ENCODE data around the gene S100A3.

Gene S100A3

DNA sequence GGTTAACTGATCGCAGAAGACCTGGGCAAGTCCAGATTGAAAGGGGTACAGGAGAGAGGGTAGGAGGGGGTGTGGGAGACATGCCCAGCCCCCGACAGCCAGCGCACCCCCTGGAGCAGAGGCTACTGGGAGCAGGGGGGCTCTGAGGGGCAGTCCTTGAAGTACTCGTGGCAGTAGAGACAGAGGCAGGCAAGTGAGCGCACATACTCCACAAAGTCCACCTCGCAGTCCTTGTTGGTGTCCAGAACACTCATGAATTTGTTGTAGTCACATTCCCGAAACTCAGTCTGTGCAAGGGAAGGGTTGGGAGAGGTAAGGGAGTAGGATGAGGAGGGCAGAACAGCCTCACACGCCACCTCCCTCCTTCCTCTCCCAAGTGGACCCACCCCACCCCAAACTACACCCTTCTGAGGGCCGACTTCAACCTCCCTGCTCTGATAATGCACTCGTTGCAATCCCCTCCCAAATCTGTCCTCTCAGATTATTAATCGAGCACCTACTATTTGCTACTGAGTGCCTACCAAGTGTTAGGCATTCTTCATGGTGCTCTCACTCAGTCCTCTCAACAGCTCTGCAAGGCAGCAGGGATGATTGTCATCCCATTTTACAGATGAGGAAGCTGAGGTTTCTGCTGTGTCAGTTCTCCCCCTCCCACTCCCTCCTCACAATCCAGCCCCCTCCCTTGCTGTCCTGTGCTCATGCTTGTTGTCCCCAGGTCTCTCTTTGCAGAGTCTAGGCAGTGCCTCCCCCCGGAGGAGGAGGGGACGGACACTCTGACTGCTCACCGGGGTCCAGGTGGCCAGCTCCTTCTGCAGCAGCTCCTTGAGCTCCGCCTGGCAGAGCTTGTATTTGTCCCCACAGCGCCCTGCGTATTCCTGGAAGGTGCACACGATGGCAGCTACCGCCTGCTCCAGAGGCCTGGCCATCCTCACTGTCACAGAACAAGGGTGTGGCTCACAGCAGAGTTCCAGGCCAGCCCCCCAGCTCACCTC, 1.2 kb downstream of the S100A3 start:
- no peak for DNase-seq

DNA sequence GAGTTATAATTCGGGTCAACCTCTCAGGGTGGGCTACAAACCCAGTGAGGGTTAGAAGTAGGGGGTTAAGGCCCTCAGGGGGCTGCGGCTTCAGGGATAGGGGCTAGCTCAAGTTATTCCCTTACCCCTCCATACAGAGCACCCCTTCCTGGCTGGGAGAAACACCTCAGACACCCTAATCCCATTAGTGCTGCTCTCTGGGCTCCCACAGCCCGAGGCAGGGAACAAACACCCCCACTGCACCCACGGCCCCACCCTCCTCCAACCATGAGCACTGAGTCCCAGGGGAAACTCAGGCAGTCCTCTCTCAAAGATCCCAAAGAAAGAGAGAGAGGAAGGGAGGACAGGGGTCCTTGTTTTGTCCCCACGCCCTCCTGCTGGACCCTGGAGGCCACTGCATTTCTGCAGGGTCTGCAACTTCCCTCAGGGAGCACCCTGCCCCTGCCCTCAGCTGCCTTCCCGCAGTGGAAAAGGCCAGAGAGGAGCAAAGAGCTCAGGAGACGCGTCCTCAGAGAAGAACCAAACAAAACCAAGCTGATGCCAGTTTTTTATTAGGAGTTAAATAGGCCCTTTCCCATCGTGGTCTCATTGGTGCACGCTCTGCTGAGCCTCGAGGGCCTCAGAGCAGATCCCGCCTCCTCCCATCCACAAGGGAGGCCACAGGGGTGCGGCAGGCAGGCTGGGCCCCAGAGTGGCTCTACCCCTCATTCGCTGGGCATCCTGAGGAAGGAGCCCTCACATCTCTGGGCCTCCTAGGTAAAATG, 2.1 kb downstream of the S100A3 start:
- DNase-seq = no peak

DNA sequence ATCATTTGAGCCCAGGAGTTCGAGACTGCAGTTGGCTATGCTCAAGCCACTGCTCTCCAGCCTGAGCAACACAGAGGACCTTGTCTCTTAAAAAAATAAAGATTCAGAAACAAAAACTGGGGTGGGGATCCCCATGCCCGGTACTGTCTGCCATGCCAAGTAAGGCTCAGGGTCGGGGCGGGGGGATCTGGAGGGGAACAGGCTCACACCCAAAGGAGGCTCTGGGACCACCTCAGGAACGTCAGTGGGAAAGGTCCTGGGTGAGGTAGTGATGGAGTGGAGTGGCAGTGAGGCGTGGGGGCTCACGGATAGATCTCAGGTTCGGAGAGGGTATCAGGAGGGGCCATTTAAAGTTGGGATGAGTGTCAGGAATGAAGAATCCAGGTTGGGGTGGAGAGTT, 2.7 kb downstream of the S100A3 start:
- no peak for DNase-seq

DNA sequence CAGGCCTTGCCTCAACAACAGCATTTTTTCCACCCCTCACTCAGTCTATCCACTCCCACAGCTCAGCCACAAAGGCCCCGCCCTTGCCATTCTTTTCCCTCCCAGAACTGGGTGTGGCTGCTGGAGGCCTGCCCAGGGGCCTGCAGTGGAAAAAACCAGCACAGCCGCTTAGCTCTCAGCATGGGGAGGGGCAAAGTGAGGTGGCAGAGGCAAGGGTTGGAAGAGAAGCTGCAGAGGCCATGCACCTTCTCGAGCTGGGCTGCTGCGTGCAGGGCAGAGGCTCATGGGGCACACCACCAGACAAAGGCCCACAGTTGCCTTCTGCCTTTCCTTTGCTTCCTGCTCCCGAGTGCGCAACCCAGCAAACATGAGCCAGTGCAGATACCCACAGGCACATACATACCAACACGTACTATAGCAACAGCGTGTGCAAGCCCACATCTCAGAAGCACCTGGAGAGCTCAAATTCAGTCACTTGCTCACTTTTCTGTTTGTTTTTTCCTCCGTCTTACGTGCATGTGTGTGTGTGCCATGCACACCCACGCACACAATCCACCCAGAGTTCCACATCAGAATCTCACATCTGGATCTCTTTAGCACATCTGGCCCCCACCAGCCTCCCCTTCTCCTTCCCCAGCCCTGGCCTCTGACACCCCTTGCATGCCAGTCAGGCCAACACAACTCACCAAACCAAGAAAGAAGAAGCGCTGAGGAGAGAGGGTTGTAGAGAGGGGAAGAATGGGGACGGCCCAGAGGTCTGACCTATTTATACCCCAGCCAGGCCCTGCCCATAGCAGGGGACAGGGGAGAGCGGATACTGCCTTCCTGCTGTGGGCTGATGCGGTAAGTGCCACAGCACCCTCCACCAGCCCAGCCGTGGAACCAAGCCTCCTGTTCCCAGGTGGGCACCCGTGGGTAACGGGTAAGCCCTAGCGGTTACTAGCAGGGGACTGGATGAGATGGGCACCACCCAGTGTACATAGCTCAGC, 3.7 kb downstream of the S100A3 start, which contains the start of gene S100A4:
TSS of gene S100A4 (minus strand) at position 740 of the 989 bp plus-strand sequence. CDS start 1,012 bp downstream, outside the sequence.
- DNase-seq = no peak

DNA sequence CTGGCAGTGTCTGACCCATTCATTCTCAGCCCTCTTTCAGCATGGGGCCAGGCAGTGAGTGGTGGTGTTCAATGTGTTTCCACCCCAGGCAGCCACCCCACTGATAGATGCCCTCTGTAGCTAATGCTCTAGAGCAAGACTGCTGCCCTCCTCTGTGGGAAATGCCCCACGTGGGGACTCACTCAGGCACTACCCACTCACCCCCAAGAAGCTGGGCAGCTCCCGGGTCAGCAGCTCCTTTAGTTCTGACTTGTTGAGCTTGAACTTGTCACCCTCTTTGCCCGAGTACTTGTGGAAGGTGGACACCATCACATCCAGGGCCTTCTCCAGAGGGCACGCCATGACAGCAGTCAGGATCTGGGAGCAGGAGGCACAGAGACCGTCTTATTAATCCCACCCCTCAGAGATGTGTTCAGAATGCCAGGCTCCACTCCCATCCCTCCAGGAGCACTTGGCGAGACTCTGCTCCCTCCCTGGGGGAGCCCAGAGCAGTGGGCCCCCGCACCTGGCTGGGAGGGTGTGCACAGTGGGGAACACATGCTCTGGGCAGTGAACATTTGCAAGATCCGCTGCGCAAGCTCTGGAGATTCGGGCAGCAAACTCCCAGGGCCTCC, 4.5 kb downstream of the S100A3 start:
- DNase-seq = no peak

DNA sequence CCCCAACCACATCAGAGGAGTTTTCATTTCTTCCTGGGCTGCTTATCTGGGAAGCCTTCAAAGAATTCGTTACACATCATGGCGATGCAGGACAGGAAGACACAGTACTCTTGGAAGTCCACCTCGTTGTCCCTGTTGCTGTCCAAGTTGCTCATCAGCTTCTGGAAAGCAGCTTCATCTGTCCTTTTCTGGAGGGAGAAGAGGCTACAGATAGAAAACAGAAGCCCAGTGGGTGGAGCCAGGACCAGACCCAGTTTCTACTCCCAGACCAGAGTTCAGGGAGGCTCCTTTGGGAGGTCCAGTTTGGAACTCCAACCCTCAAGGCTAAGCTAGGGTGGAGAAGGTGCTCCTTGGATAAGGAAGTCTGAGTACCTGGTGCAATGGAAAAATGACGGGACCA, 5.3 kb downstream of the S100A3 start:
- DNase-seq = no peak

DNA sequence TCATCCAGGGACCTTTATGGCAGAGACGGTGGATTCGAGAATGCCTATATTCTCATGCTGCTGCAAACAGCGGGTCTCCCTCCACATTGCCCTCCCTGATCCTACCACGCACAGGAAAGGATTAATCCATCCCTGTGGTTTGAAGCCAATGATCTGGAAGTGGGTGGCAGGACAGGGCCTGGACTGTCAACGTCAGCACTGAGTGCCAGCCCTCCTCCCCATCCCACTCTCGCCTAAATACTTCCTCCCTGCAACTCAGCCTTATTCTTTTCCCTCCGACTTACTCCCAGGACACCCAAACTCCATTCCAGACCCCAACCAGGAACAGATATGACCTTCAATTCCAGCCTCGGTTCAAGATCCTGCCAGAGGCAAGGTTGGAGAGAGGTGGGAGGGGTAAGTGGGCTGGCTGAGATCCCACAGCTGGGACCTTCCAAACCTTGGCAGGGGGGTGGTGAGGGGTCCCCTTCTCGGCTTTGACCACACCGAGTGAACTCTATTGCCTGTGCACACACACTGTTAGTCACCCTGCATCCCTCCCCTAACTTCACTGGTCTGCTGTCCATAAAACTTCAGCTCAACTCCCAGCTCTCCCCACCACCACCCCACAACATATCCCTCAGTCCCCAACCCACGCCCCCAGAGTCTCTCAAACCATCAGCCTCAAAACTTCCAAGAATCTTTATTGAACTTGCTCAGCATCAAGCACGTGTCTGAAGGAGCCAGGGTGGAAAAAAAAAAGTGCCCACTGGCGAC, 5.9 kb downstream of the S100A3 start:
- no peak for DNase-seq

DNA sequence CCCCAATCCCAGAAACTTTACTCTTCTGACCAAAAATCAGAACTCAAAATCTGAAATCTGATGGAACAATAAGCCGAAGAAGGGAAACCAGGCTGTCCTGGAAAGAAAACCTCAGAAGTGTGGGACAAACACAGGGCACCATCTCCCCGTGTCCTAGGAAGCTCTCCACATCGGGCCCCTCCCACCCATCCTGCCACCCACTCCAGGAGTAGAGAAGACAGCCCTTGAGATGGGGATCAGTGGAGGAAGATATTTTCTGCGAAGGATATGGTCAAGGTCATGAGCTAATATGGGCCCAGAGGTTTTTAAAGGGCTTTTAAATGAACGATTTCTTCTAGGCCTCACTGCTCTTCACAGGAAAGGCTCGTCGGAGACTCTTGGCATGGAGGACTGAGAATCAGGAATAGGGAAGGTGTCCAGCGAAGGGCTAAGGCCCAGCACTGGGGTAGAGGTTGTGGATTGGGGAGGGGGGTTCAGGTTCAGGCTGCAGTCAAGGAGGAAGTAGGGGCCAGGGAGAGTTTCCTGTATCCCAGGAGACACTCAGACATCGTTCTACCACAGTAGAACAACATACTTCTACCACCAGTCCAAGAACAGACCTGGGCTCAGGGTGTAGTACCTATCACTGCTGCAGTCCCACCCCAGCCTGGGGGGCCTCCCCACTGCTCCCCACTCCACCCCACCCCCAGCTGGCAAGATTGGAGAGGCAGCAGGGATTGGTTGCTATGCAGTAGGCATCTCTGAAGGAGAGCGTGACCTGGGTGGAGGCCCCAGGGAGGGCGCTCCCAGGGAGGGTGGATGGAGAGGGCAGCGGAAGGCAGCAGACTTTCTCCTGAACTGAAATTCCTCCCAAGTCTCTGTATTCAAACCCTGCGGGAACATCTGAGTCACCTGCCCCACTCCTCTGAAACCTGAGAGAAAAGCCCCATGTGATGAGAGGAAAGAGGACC, 7.1 kb downstream of the S100A3 start:
- no peak for DNase-seq

DNA sequence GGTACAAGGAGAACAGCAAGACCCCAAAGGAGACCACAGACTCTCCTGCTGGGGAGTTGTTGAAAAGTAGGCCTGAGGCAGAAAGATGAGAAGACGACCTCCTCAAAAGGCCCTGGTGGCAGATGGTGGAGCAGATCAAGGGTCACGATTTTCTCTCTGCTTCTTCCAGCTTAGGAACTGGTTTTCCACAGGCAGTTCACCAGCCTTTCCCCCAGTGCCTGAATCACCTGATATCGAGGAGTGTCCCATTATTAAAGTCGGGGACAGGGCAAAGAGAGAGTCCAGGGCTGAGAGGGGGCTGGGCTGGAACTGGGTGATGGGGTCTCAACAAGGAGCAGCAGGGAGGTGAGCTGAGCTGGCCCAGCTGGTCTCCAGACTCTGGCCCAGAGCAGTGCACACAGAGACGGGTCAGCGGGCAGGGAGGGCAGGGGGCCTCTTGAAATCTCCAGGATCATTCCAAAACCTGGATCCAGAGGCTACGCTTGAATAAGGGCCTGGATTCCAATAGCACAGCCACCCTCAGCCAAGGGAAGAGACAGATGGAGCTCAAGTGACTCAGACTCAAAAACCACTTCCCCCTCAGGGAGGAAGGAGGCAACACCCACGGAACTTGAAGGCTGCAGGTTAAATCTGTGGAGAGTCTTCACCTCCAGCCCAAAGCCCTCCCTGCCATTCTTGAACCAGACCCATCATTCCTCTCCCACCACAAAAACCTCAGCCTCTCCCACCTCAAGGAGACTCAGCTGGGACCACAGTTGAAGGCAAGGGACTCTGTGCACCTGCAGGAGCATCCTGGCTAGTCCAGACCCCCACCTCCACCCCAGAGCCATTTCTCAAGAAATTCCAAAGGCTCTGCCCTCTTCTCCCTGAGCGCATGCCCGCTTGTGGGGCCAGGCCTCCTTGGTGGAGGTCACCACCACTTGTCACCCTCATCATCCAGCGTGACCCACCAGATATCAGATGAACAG, 8.4 kb downstream of the S100A3 start, which contains the start of gene S100A5:
TSS of gene S100A5 (minus strand) at position 541 of the 968 bp plus-strand sequence. CDS start 743 bp downstream, outside the sequence.
- no peak for DNase-seq

DNA sequence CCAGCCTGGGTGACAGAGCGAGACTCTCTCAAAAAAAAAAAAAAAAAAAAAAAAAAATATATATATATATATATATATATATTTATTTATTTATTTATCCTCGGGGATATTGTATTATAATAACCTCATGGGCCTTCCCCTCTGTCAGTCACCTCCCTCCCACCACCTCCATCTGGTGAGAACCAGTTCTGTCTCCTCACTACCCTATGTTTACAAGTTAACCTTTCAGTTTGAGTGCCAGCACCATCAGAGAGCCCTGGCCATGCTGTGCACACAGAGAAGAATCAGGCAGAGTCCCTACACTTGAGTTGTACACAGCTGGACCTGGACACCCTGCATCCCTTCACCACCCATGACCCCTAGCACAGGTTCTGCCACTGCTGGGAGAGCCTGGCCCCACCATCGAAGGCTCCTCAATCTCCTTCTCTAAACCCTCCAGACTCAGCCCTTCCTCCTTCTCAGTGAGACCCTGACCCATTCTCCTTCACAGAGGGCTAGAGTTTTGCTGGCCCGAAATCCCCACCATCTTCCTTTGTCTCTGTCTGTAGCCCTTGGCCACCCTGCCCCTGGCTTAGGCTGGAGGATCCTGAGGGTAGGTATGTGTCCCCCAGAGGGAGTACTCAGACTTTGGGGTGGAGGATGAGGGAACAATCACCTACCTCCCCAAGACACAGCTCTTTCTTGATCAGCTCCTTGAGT, 9.5 kb downstream of the S100A3 start:
- no peak for DNase-seq

DNA sequence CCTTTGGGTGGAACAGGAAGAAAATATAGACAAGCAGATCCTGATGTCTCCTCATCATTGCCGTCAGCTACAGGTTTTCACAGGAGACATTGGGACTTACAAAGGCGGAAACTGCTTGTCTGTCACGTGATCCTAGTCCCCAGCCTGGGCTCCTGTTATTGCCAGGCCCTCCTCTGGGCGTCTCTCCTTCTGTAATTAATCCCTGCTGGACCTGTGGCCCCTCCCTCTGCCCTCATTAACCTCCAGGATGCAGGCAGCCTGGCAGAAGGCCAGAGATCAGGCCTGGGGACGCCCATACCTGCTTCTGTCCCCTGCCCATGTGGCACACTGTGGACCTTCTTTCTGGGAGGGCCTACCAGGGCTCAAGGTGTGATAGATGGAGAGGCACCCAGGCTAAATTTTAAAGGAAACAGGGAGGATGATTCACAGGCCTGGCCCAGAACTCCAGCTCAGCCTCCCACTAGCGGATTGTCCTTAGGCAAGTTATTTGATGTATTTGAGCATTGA, 10.7 kb downstream of the S100A3 start:
- no peak for DNase-seq

DNA sequence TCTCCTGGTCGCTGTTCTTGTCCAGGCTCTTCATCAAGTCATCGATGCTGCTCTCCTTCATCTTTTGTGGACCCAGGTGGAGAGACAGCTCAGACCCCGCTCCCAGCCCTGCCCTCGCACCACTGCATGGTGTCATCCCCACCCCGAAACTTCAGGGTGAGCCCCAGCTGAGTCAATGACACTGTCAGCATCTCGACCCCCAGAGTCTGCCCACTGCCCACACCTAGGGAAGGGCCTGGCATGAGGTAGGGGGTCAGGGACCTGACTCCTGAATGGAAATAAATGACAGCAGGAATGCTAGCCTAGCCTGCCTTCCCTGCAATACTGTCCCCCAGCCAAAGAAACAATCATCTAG, 11.7 kb downstream of the S100A3 start:
- no peak for DNase-seq

DNA sequence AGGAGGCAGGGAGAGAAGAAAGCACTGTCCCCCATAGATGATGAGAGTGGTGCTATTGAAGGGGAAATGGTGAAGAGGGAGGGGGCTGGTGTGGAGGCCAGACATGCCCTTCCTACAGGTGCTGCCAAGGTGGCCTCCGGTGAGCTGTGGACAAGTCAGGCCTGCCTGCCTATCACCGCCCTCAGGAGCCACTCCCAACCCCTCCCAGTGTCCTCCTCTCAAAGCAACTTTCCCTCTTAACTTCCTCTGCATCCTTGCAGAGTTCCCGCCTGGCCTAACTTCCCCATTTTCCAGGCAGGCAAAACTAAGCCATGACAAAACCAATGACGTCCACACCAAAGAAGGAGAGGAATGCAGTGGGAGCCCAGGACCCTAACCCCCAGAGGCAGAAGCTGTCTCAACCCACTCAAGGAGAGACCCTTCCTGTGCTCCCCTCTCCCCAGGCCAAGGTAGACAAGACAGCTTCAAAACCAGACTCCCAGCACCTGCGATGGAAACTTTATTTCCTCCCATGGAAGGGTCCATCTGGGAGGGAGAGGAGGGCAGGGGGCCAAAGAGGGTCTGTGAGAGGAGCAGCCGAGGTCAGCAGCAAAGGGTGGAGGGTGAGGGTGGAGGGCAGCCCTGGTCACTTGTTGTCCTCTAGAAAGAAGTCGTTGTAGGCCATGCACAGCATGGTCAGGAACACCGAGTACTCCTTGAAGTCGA, 12.2 kb downstream of the S100A3 start:
- no peak for DNase-seq

DNA sequence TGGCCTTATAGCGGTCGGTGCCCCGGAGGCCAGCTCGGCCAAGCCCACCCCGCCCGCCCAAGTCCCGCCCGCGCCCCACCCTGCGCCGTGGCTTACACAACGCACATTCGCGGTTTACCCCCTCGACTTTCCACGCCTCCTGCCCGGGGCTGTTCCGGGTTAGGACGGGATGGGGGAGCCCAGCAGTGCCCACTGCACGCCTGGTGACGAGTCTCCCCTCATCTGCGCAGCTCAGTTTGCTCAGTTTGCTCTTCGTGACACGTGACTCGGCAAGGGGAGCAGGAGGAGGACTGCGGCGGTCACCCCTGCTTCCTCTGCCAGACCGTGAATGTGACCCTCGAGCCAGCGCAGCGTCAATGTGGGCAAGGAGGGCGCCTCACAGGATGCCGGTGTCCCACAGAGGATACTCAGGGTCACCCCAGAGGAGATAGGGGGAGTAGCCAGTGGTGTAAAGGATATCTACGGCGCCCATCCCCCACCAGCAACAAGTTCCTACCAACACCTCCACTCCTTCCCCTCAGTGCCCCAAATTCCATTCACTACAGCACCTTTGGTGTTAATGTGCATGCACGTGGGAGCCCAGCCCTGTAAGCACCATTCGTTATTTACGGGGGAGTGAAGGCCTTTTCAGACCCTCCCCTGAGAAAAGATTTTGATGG, 12.9 kb downstream of the S100A3 start:
- DNase-seq = peak; percentile 18

DNA sequence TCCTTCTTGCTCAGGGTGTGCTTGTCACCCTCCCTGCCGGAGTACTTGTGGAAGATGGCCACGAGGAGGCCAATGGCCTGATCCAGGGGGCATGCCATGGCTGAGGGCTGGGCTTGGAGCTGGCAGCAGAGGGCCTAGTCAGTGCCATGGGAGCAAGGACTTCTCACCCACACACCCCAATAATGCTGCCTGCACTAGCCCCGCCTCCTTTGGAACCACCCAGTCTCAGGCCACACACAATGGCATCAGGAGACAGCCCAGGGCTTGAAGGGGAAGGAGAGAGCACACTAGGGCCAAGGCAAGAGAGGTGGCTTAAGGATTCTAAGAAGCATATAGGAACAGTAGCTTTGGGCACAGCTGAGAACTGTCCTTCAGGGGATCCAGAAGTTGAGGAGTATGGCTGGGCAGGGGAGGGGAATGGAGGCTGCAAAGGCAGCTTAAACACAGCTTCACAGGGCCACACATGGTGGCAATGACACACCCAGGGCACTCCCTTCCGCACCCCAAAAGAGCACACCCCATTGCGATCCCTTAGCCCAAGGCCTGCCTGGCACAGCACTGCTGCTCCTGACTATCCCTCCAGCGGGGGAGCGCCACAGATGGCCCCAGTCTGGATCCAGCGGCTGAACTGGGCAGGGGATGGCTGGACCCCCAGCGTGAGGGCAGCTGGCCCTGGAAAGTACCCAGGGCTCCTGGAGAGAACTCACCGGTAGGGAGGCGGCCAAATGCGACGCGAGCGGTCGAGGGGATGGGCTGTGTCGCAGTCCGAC, 13.6 kb downstream of the S100A3 start, which contains the start of gene S100A6:
TSS of gene S100A6 (minus strand) at position 750 of the 770 bp plus-strand sequence. CDS start at position 98, 652 bp downstream.
- DNase-seq = no peak

DNA sequence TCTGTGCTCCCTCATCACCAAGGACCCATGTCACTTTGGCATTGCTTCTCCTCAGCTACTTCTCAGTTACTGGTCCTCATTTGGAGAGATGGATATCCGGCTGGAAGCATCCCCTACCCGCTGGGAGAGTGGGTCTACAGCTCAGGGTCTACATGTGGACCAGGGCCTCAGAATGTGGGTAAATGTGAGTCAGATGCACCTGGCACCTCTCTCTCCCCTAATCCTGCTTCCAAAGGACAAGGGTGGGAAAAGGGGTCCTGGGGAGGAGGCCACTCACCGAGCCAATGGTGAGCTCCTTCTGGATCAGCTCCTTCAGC, 14.2 kb downstream of the S100A3 start:
- no peak for DNase-seq
